ENCODE results near the gene DOCK2. TPM values are rescaled to one million over a fixed set of nuclear protein-coding genes. Genes with fewer than 3 reads are reported as not detected.

The DOCK2 gene
- total and polyA plus RNA-seq, 9 of the 15 experiments (the other 6 are each of a cell fraction or from before 2014, with no cell fraction given): 4.5 to 42.6 (median 20.5) TPM

DNA sequence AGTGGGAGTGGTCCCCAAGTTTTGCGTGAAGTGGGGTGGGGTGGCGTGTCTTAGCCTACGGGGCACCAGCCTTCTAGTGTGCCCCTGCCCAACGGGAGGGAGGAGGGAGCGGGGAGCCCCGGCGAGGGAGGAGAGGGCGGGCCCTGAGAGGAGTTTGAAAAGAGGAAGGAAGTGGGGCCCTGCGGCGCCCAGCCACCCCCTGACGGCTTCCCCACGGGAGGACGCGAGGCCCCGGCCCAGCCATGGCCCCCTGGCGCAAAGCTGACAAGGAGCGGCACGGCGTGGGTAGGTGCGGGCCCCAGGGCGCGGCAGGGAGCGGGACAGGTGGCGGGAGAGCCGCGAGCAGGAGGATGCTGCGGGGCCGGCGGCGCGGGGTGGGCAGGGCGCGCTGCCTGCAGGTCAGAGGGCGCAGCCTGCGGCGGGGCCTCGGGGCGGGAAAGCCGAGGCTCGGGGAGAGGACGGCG is at the start of gene DOCK2 (continued):
- TF ChIP-seq CTCF (IDR thresholded peaks at IDR 0.05 in 2 of 3, conservative IDR thresholded peaks at IDR 0.05 in 1 of 3; ENCODE audit: insufficient read depth in 2 of 3, low read depth in 1 of 3, low read length in 3 of 3) (no peak), STAT6 (CRISPR knock-in tag; IDR thresholded peaks at IDR 0.05) (no peak), ZBTB17 (CRISPR knock-in tag; IDR thresholded peaks at IDR 0.05) (no peak; the same call in none of the 2 replicates), ZNF695 (CRISPR knock-in tag; IDR thresholded peaks at IDR 0.05) (no peak), POLR3A (IDR thresholded peaks at IDR 0.05; ENCODE audit: borderline replicate concordance, extremely low read depth, insufficient read depth, insufficient read length) (no peak), YY1 (IDR thresholded peaks at IDR 0.05; ENCODE audit: borderline replicate concordance in 1 of 3, control insufficient read depth in 1 of 3, extremely low read depth in 1 of 3, insufficient read depth in 3 of 3, insufficient read length in 1 of 3, insufficient replicate concordance in 2 of 3, low read depth in 1 of 3, low read length in 2 of 3) (no peak), SRSF9 (IDR thresholded peaks at IDR 0.05; ENCODE audit: borderline replicate concordance, low read depth, low read length) (no peak), NCOA2 (IDR thresholded peaks at IDR 0.05; ENCODE audit: partially characterized antibody in 2 of 2) (no peak), MYC (IDR thresholded peaks at IDR 0.05; ENCODE audit: low read depth, low read length) (no peak), MYC (CRISPR knock-in tag; IDR thresholded peaks at IDR 0.05; ENCODE audit: borderline replicate concordance, low read depth) (no peak), RBFOX2 (IDR thresholded peaks at IDR 0.05; ENCODE audit: low read depth, low read length) (peak; percentile 78), TEAD2 (tag; IDR thresholded peaks at IDR 0.05) (no peak), ZNF165 (CRISPR knock-in tag; IDR thresholded peaks at IDR 0.05; ENCODE audit: borderline replicate concordance) (no peak)
- TF ChIP-seq, protein P1, sequence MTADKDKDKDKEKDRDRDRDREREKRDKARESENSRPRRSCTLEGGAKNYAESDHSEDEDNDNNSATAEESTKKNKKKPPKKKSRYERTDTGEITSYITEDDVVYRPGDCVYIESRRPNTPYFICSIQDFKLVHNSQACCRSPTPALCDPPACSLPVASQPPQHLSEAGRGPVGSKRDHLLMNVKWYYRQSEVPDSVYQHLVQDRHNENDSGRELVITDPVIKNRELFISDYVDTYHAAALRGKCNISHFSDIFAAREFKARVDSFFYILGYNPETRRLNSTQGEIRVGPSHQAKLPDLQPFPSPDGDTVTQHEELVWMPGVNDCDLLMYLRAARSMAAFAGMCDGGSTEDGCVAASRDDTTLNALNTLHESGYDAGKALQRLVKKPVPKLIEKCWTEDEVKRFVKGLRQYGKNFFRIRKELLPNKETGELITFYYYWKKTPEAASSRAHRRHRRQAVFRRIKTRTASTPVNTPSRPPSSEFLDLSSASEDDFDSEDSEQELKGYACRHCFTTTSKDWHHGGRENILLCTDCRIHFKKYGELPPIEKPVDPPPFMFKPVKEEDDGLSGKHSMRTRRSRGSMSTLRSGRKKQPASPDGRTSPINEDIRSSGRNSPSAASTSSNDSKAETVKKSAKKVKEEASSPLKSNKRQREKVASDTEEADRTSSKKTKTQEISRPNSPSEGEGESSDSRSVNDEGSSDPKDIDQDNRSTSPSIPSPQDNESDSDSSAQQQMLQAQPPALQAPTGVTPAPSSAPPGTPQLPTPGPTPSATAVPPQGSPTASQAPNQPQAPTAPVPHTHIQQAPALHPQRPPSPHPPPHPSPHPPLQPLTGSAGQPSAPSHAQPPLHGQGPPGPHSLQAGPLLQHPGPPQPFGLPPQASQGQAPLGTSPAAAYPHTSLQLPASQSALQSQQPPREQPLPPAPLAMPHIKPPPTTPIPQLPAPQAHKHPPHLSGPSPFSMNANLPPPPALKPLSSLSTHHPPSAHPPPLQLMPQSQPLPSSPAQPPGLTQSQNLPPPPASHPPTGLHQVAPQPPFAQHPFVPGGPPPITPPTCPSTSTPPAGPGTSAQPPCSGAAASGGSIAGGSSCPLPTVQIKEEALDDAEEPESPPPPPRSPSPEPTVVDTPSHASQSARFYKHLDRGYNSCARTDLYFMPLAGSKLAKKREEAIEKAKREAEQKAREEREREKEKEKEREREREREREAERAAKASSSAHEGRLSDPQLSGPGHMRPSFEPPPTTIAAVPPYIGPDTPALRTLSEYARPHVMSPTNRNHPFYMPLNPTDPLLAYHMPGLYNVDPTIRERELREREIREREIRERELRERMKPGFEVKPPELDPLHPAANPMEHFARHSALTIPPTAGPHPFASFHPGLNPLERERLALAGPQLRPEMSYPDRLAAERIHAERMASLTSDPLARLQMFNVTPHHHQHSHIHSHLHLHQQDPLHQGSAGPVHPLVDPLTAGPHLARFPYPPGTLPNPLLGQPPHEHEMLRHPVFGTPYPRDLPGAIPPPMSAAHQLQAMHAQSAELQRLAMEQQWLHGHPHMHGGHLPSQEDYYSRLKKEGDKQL (CRISPR knock-in tag; IDR thresholded peaks at IDR 0.05; ENCODE audit: borderline replicate concordance): no peak
- TF ChIP-seq, protein P2, sequence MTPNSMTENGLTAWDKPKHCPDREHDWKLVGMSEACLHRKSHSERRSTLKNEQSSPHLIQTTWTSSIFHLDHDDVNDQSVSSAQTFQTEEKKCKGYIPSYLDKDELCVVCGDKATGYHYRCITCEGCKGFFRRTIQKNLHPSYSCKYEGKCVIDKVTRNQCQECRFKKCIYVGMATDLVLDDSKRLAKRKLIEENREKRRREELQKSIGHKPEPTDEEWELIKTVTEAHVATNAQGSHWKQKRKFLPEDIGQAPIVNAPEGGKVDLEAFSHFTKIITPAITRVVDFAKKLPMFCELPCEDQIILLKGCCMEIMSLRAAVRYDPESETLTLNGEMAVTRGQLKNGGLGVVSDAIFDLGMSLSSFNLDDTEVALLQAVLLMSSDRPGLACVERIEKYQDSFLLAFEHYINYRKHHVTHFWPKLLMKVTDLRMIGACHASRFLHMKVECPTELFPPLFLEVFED (CRISPR knock-in tag; conservative IDR thresholded peaks at IDR 0.05): no peak

Measured in K562 (cell line).